HG03457 (cell line): Measurements from ENCODE around the gene TFF2.

Source experiments
- ATAC-seq: cut with Tn5 transposase; IDR thresholded peaks from one replicate; pipeline ENCODE4 v1.9.1; 2021; ENCODE audit warnings: moderate number of reproducible peaks; ENCODE audit not compliant: unreplicated experiment

TFF2 gene

GRCh38 chr21:42346866-42347600, 3.8 kb downstream of the TFF2 start:
- ATAC-seq, result no peak

DNA sequence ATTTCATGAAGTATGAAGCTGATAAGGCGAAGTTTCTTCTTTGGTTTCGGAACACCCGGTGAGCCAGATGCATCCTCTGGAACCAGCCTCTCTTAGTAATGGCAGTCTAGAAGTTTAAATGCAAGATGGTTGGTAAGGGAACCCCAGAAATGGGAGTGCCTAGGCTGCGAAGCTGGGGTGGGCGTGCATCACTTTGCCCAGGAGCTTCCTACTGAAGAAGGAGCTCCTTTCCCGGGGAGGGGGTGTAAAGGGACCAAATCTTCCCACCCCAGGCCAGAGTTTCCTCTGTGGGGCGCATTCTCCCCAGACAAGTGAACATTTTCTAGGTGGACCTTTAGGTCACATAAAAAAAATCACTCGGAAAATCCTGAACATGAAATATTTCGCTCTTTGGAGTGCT, 4.4 kb downstream of the TFF2 start:
- ATAC-seq, result no peak

DNA sequence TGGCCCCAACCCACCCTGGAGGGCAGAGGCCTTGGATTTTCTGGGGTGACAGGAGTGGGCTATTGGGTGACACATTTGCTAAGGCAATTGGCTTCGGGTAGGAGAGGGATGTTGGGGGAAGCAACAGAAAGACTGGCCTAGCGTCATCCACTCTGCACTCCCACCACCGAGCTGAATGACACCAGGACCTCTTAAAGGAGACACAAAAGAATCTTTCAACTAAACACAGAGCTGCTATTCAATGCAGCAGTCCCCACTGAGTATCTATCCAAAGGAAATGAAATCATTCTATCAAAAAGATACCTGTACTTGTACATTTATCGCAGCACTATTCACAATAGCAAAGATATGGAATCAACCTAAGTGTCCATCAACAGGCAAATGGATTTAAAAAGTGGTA, 6.2 kb downstream of the TFF2 start:
- no peak for ATAC-seq

GRCh38 chr21:42343963-42344510, 6.8 kb downstream of the TFF2 start:
- ATAC-seq, result no peak

- ATAC-seq, result no peak
Observed at GRCh38 chr21:42343556-42343955, 7.2 kb downstream of the TFF2 start.

DNA sequence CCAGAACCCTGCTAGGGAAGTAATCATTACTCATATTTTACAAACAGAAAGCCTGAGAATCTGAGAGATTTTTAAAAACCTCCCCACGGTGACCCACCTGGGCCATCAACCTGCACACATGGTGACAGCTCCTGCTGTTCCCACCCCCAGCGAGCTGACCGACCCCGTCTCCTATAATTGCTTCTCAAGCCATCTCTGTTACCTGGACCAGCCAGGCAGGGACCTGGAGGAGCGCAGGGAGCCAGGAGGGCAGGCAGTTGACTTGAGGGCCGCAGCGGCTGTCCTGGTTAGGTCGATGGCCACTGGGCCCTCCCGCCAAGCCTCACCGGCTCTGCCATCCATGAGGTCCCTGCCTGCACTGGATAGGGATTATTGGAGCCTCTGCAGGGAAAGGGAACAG, 7.7 kb downstream of the TFF2 start:
- no peak for ATAC-seq

GRCh38 chr21:42341776-42342542, 8.8 kb downstream of the TFF2 start:
- ATAC-seq, result no peak

- ATAC-seq, result no peak
Observed at GRCh38 chr21:42340187-42341050, 10.4 kb downstream of the TFF2 start.

GRCh38 chr21:42338729-42339715, 11.8 kb downstream of the TFF2 start:
- no peak for ATAC-seq

GRCh38 chr21:42337830-42338728, 12.7 kb downstream of the TFF2 start:
- ATAC-seq, result no peak

GRCh38 chr21:42337276-42337675, 13.5 kb downstream of the TFF2 start:
- ATAC-seq, result no peak

GRCh38 chr21:42336054-42336453, 14.7 kb downstream of the TFF2 start:
- no peak for ATAC-seq

DNA sequence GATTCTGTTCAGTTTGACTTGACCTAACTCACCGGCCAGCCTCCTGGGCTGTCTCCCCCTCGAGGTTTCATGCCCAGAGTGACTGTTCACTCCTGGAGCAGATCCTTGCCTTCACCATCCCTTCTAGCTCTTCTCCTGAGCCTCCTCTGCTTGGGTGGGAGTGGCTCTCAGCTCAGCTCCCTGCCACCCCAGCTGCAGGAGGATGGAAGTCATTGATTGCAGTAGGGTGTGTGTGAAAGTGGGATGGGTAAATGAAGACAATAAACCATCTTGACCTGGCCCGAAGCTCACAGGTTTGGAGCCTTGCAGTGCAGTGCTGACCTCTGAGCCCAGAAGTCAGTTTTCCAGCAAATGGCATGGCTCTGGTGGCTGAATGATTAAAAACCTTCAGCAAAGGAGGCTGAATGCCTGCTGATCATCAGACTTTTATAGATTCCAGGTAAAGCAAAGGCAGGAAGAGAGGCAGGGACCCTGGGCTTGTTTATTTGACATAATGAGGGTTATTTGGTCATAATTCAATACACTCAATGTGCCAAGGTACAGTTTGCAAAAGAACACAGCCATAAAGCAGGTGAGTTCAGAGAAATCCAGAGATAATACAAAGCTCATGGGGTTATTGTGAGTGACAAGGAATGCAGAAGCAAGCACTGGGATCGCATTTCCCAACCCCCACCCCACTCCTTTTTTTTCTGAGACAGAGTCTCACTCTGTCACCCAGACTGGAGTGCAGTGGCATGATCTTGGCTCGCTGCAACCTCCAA, 18.1 kb downstream of the TFF2 start:
- no peak for ATAC-seq

GRCh38 chr21:42331660-42332059, 19.1 kb downstream of the TFF2 start:
- ATAC-seq, result no peak

GRCh38 chr21:42330380-42331371, 20.1 kb downstream of the TFF2 start:
- no peak for ATAC-seq

- no peak for ATAC-seq
Observed at GRCh38 chr21:42324896-42325295, 25.9 kb downstream of the TFF2 start.

DNA sequence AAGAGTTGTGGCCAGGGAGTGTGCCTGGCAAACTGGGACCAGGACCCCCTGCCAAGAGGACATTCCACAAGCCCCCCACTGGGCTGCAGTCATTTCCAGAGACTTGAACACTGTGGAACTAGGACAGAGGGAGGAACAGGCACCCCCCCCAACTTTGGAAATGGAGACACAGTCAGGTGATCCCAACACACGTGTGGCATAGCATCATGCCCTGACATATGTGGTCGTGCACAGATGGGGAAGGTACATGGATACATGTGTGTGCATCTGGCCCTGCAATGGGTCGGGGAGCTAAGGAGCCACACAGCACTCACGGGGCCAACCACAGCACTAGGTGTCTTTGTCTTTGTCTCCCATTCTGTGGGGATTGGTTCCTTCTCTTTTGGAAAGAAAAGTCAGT, 28.9 kb downstream of the TFF2 start:
- ATAC-seq, result no peak
